HCT116 (cell line): ENCODE data around the gene OR11A1. TPM values are rescaled to one million over a fixed set of nuclear protein-coding genes. Genes with fewer than 3 reads are reported as not detected.

Experiments
- ATAC-seq: fragments of 200-7000 bp; cut with Tn5 transposase; 2 replicates; pipeline ENCODE4 v1.9.1; 2020; ENCODE audit warnings: mild to moderate bottlenecking, moderate library complexity
- BruUV-seq: library from RNA; stranded (reverse); fragments of 400-500 nt; replicated peaks from 2 replicates; lab custom pipeline; 2021; lab: Mats Ljungman, UMichigan
- CTCF ChIA-PET: fragments of 300-600 bp; sonication (Branson Sonifier 250); formaldehyde crosslinking; loops from one replicate; lab custom pipeline; 2021; ENCODE audit warnings: antibody characterized with exemption; lab: Charles Lee
- POLR2A ChIA-PET: fragments of 300-600, 350-600 bp; sonication (Branson Sonifier 250); formaldehyde crosslinking; loops from one replicate; lab custom pipeline; 2021; ENCODE audit warnings: antibody characterized with exemption; lab: Charles Lee
- RAD21 ChIA-PET, 2 experiments: fragments of 300-600 bp; sonication (Branson Sonifier 250); formaldehyde crosslinking; loops; one replicate each; lab custom pipeline; 2023; ENCODE audit warnings: low total read pairs in 2 of 2; ENCODE audit not compliant: uncharacterized antibody in 2 of 2, unreplicated experiment in 2 of 2, low non-redundant PET in 1 of 2; lab: Charles Lee
- DNase-seq: peaks from one replicate; pipeline ENCODE4 v3.0.0-alpha.2; 2010; ENCODE audit warnings: low read depth, low spot score
- H2AFZ ChIP-seq: fragments of 200-600 bp; shearing (Covaris generic), sonication (generic); 2 replicates; pipeline ENCODE4 v1.6.1; 2017; ENCODE audit warnings: low read depth, mixed run types, mixed read lengths, antibody characterized with exemption, low read length; ENCODE audit not compliant: poor library complexity, severe bottlenecking
- H3K27ac ChIP-seq: 2 replicates; pipeline ENCODE4 v1.5.1; 2012; ENCODE audit warnings: low read depth, low read length
- H3K27me3 ChIP-seq: fragments of 200-600 bp; sonication (generic); 2 replicates; pipeline ENCODE4 v1.6.1; 2016; ENCODE audit warnings: mixed run types, low read length, mixed read lengths; ENCODE audit not compliant: insufficient read depth
- H3K36me3 ChIP-seq, 2 experiments: fragments of 200-500 bp in 1 of 2; fragments of 200-600 bp in 1 of 2; sonication (Bioruptor generic) in 1 of 2; sonication (generic) in 1 of 2; 2 replicates each; pipeline versions ENCODE4 v1.5.1 to v1.6.1; 2014 to 2016; ENCODE audit warnings: low read length in 2 of 2, inconsistent platforms in 1 of 2, mixed read lengths in 1 of 2, mixed run types in 1 of 2; ENCODE audit not compliant: insufficient read depth in 2 of 2, control insufficient read depth in 1 of 2
- H3K4me1 ChIP-seq, 2 experiments: fragments of 200-600 bp in 1 of 2; sonication (generic) in 1 of 2; 2 replicates each; pipeline versions ENCODE4 v1.5.1 to v1.6.1; 2012 to 2017; ENCODE audit warnings: low read length in 2 of 2, inconsistent platforms in 1 of 2, mild to moderate bottlenecking in 1 of 2, mixed read lengths in 1 of 2, mixed run types in 1 of 2, moderate library complexity in 1 of 2; ENCODE audit not compliant: insufficient read depth in 2 of 2, control insufficient read depth in 1 of 2
- H3K4me2 ChIP-seq: fragments of 200-600 bp; sonication (generic); 2 replicates; pipeline ENCODE4 v1.6.1; 2017; ENCODE audit warnings: mixed run types, low read length, mixed read lengths
- H3K4me3 ChIP-seq, 2 experiments: fragments of 200-600 bp in 1 of 2; sonication (generic) in 1 of 2; replicated peaks in 1 of 2; 2 replicates each; pipeline ENCODE4 v1.5.1; 2011 to 2016; ENCODE audit warnings: low read length in 2 of 2, control low read depth in 1 of 2, low read depth in 1 of 2, mild to moderate bottlenecking in 1 of 2, mixed read lengths in 1 of 2, mixed run types in 1 of 2
- H3K79me2 ChIP-seq: fragments of 200-600 bp; sonication (generic); 2 replicates; pipeline ENCODE4 v1.6.1; 2017; ENCODE audit warnings: mild to moderate bottlenecking, mixed run types, low read length, moderate library complexity, mixed read lengths; ENCODE audit not compliant: insufficient read depth
- H3K9ac ChIP-seq: fragments of 200-600 bp; sonication (generic); 2 replicates; pipeline ENCODE4 v1.6.1; 2016; ENCODE audit warnings: low read length, mixed read lengths
- H3K9me2 ChIP-seq: fragments of 200-600 bp; sonication (generic), shearing (Covaris generic); 2 replicates; pipeline ENCODE4 v1.6.1; 2017; ENCODE audit warnings: mixed run types, mild to moderate bottlenecking, moderate library complexity; ENCODE audit not compliant: insufficient read depth
- H3K9me3 ChIP-seq, 2 experiments: fragments of 200-500 bp in 1 of 2; fragments of 200-600 bp in 1 of 2; sonication (Bioruptor generic) in 1 of 2; sonication (generic) in 1 of 2; 2 replicates each; pipeline ENCODE4 v1.6.1; 2014 to 2017; ENCODE audit warnings: low read length in 2 of 2, mixed read lengths in 2 of 2, inconsistent platforms in 1 of 2, low read depth in 1 of 2, mild to moderate bottlenecking in 1 of 2, mixed run types in 1 of 2, moderate library complexity in 1 of 2; ENCODE audit not compliant: control insufficient read depth in 1 of 2, insufficient read depth in 1 of 2
- H4K20me1 ChIP-seq: fragments of 200-600 bp; sonication (generic), shearing (Covaris generic); 2 replicates; pipeline ENCODE4 v1.6.1; 2017; ENCODE audit warnings: mixed run types, mild to moderate bottlenecking, moderate library complexity; ENCODE audit not compliant: insufficient read depth
- CBX3 ChIP-seq: IDR thresholded peaks from 2 replicates; pipeline ENCODE4 v1.6.1; 2012; ENCODE audit warnings: low read depth
- ELF1 ChIP-seq: IDR thresholded peaks from 2 replicates; pipeline ENCODE4 v1.6.1; 2012; ENCODE audit warnings: low read depth, borderline replicate concordance
- EZH2phosphoT487 ChIP-seq: fragments of 200-600 bp; IDR thresholded peaks from 2 replicates; pipeline ENCODE4 v1.6.1; 2018; ENCODE audit warnings: antibody characterized with exemption, borderline replicate concordance
- FOSL1 ChIP-seq: IDR thresholded peaks from 2 replicates; pipeline ENCODE4 v1.6.1; 2012; ENCODE audit warnings: low read depth
- POLR2A ChIP-seq: IDR thresholded peaks from 2 replicates; pipeline ENCODE4 v1.7.0; 2011; ENCODE audit warnings: borderline replicate concordance; ENCODE audit not compliant: insufficient read depth, insufficient read length; ENCODE audit errors: extremely low read depth
- POLR2AphosphoS5 ChIP-seq: IDR thresholded peaks from 2 replicates; pipeline ENCODE4 v1.6.1; 2011; ENCODE audit warnings: mild to moderate bottlenecking, low read depth, low read length, moderate library complexity
- RAD21 ChIP-seq: IDR thresholded peaks from 2 replicates; pipeline ENCODE4 v1.6.1; 2012; ENCODE audit warnings: low read depth, mild to moderate bottlenecking
- SIN3A ChIP-seq: IDR thresholded peaks from 2 replicates; pipeline ENCODE4 v1.6.1; 2012; ENCODE audit warnings: low read depth
- SRF ChIP-seq: IDR thresholded peaks from 2 replicates; pipeline ENCODE4 v1.6.1; 2012; ENCODE audit warnings: low read depth
- TCF7L2 ChIP-seq: IDR thresholded peaks from 2 replicates; pipeline ENCODE4 v1.7.0; 2011; ENCODE audit warnings: borderline replicate concordance, inconsistent platforms; ENCODE audit not compliant: insufficient read depth, insufficient read length; ENCODE audit errors: extremely low read depth
- ZFX ChIP-seq: fragments of 450-650 bp; IDR thresholded peaks from 2 replicates; pipeline ENCODE4 v1.6.1; 2017
- ZNF274 ChIP-seq: fragments of 200-500 bp; sonication (Bioruptor generic); IDR thresholded peaks from 2 replicates; pipeline ENCODE4 v1.6.1; 2014; ENCODE audit warnings: mild to moderate bottlenecking, low read depth, low read length, inconsistent platforms
- intact Hi-C: fragments of 100-400 bp; cut with micrococcal nuclease; formaldehyde crosslinking; loops from 2 replicates; pipeline ENCODE4 v1.10.0; 2022
- total RNA-seq: library from RNA; stranded (reverse); gene quantifications from one replicate; pipeline ENCODE4 v1.2.1, GENCODE V29; 2021; ENCODE audit not compliant: unreplicated experiment
- TF ChIP-seq, protein P1 (sequence below): IDR thresholded peaks from 2 replicates; pipeline ENCODE4 v1.6.1; 2012; ENCODE audit warnings: low read depth
- TF ChIP-seq, protein P2 (sequence below): IDR thresholded peaks from 2 replicates; pipeline ENCODE4 v1.6.1; 2011; ENCODE audit warnings: mild to moderate bottlenecking, low read length, moderate library complexity; ENCODE audit not compliant: insufficient replicate concordance; ENCODE audit errors: extremely low read depth
- TF ChIP-seq, protein P3 (sequence below): IDR thresholded peaks from 2 replicates; pipeline ENCODE4 v1.6.1; 2012
- TF ChIP-seq, protein P4 (sequence below): IDR thresholded peaks from 2 replicates; pipeline ENCODE4 v1.6.1; 2012

The OR11A1 gene
- total RNA-seq, 1 experiment from 2014 or later, result not detected

DNA sequence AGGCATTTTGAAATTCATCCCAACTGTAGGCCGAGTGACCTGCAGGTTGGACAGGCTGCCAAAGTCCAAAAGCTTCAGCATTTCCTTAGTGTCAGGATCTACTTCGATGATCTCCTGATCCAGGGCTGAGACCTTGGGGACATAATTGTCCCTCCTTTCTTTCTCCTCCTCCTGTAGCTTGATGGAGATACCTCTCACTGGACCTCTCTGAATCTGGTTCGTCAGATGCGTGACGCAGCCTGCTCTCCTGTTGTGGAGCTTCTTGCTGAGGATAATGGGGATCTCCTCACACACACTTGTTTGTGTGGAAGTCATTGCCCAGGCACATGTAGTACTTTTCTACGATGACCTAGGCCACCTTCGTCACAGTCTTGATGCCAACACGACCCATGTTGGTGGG lies 32.4 kb upstream of the OR11A1 start:
- RAD21 ChIA-PET, result no interaction called here

DNA sequence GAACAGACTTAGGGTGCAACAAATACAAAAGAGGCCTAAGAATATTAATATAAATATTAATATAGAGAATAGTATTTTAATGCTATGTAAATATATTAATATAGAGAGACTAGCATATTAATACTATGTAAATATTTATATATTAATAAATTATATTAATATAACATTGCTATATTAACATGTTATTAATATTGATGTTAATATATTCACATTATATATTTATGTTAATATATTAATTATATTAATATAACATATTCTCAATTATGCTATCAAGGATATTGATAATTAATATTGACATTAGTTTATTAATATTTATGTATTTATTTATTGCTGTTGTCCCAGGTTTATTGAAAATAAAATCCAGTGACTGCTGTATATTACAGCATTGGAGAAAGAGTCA lies 32.0 kb upstream of the OR11A1 start:
- H2AFZ ChIP-seq, result no peak overlapping the region
- peaks cover 4% of the 10 kb centered on the region; the same call in 1 of the 2 replicates for H3K27me3 ChIP-seq
- no peaks in the 10 kb centered on the region; the same call in 1 of the 2 replicates for H3K9me2 ChIP-seq
- ChIA-PET POLR2A (no interaction called here), CTCF (no interaction called here), RAD21 (no interaction called here)
- H3K4me2 ChIP-seq, result no peak overlapping the region
- H4K20me1 ChIP-seq, result no peaks in the 10 kb centered on the region
- H3K79me2 ChIP-seq, result no peaks in the 10 kb centered on the region
- H3K9ac ChIP-seq, result no peak overlapping the region
- intact Hi-C loops, result no loop called here
- no peak for DNase-seq
- H3K9me3 ChIP-seq, result no peaks in the 10 kb centered on the region
- H3K4me1 ChIP-seq, result no peaks in the 10 kb centered on the region
- H3K4me3 ChIP-seq, result no peak overlapping the region
- BruUV-seq, result no TSS peak
- no peaks in the 10 kb centered on the region for H3K36me3 ChIP-seq
- no peak overlapping the region for H3K27ac ChIP-seq
- ATAC-seq, result no peak
- TF ChIP-seq SRF, result no peak
- no peak for TF ChIP-seq FOSL1
- no peak for TF ChIP-seq RAD21
- TF ChIP-seq TCF7L2, result no peak
- no peak for TF ChIP-seq EZH2phosphoT487
- TF ChIP-seq, protein P1, sequence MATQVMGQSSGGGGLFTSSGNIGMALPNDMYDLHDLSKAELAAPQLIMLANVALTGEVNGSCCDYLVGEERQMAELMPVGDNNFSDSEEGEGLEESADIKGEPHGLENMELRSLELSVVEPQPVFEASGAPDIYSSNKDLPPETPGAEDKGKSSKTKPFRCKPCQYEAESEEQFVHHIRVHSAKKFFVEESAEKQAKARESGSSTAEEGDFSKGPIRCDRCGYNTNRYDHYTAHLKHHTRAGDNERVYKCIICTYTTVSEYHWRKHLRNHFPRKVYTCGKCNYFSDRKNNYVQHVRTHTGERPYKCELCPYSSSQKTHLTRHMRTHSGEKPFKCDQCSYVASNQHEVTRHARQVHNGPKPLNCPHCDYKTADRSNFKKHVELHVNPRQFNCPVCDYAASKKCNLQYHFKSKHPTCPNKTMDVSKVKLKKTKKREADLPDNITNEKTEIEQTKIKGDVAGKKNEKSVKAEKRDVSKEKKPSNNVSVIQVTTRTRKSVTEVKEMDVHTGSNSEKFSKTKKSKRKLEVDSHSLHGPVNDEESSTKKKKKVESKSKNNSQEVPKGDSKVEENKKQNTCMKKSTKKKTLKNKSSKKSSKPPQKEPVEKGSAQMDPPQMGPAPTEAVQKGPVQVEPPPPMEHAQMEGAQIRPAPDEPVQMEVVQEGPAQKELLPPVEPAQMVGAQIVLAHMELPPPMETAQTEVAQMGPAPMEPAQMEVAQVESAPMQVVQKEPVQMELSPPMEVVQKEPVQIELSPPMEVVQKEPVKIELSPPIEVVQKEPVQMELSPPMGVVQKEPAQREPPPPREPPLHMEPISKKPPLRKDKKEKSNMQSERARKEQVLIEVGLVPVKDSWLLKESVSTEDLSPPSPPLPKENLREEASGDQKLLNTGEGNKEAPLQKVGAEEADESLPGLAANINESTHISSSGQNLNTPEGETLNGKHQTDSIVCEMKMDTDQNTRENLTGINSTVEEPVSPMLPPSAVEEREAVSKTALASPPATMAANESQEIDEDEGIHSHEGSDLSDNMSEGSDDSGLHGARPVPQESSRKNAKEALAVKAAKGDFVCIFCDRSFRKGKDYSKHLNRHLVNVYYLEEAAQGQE, result no peak
- TF ChIP-seq, protein P2, sequence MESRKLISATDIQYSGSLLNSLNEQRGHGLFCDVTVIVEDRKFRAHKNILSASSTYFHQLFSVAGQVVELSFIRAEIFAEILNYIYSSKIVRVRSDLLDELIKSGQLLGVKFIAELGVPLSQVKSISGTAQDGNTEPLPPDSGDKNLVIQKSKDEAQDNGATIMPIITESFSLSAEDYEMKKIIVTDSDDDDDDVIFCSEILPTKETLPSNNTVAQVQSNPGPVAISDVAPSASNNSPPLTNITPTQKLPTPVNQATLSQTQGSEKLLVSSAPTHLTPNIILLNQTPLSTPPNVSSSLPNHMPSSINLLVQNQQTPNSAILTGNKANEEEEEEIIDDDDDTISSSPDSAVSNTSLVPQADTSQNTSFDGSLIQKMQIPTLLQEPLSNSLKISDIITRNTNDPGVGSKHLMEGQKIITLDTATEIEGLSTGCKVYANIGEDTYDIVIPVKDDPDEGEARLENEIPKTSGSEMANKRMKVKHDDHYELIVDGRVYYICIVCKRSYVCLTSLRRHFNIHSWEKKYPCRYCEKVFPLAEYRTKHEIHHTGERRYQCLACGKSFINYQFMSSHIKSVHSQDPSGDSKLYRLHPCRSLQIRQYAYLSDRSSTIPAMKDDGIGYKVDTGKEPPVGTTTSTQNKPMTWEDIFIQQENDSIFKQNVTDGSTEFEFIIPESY, result no peak
- no peak for TF ChIP-seq POLR2A
- no peak for TF ChIP-seq ZNF274
- TF ChIP-seq ELF1, result no peak
- TF ChIP-seq, protein P3, sequence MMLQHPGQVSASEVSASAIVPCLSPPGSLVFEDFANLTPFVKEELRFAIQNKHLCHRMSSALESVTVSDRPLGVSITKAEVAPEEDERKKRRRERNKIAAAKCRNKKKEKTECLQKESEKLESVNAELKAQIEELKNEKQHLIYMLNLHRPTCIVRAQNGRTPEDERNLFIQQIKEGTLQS, result no peak

More for the DNA sequence above, 32.4 kb upstream of the OR11A1 start:
- H3K4me1 ChIP-seq, result no peaks in the 10 kb centered on the region
- no peak for ATAC-seq
- ChIA-PET CTCF (no interaction called here), POLR2A (no interaction called here)
- H3K36me3 ChIP-seq, result no peaks in the 10 kb centered on the region
- H3K4me3 ChIP-seq, result no peak overlapping the region
- DNase-seq, result no peak
- intact Hi-C loops, result no loop called here
- no peaks in the 10 kb centered on the region for H3K9me3 ChIP-seq
- H3K9ac ChIP-seq, result no peak overlapping the region
- H3K27ac ChIP-seq, result no peak overlapping the region
- no peaks in the 10 kb centered on the region for H4K20me1 ChIP-seq
- no peaks in the 10 kb centered on the region for H3K79me2 ChIP-seq
- TF ChIP-seq SRF (no peak), ZFX (no peak), ELF1 (no peak), ZNF274 (no peak), POLR2AphosphoS5 (no peak), FOSL1 (no peak), SIN3A (no peak), CBX3 (no peak)
- TF ChIP-seq, protein P4, sequence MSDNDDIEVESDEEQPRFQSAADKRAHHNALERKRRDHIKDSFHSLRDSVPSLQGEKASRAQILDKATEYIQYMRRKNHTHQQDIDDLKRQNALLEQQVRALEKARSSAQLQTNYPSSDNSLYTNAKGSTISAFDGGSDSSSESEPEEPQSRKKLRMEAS, result no peak
- H2AFZ ChIP-seq, result no peak overlapping the region
- no peaks in the 10 kb centered on the region; the same call in 1 of the 2 replicates for H3K9me2 ChIP-seq
- H3K27me3 ChIP-seq, result peaks cover 4% of the 10 kb centered on the region; the same call in 1 of the 2 replicates
- H3K4me2 ChIP-seq, result no peak overlapping the region
- no TSS peak for BruUV-seq
